HG03064 (cell line): ENCODE measurements around the gene RASGRP3.

Experiments
- ATAC-seq: cut with Tn5 transposase; IDR thresholded peaks from one replicate; pipeline ENCODE4 v1.9.1; 2021; ENCODE audit warnings: low read depth; ENCODE audit not compliant: unreplicated experiment

The RASGRP3 gene

GRCh38 chr2:33491441-33492084 is 15.1 kb downstream of the RASGRP3 start:
- no peak for ATAC-seq

- ATAC-seq = no peak
Observed at GRCh38 chr2:33492399-33493134, 16.1 kb downstream of the RASGRP3 start.

GRCh38 chr2:33494155-33494779 is 17.8 kb downstream of the RASGRP3 start:
- peak; percentile 50 for ATAC-seq

- no peak for ATAC-seq
Observed at GRCh38 chr2:33494877-33495641, 18.6 kb downstream of the RASGRP3 start.

- ATAC-seq = no peak
Observed at GRCh38 chr2:33495683-33496082, 19.2 kb downstream of the RASGRP3 start.

DNA sequence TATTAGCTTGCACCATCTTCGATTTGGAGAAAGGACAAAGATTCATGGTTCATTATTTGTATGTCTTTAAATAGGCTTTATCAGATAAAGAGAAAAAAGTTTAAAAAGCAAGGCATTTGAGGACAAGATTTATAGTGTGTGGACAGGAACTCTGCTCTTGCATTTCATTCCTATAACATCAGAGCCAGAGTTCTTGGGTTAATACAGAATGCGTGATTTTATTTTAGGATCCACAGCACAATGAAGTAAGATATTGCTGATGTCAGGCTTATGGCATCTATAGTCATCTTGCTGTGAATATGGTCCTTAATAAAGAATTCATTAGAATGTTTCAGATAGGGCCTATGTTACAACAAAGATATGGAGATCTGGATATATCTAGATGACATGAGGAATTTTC is 19.7 kb downstream of the RASGRP3 start:
- ATAC-seq = no peak

DNA sequence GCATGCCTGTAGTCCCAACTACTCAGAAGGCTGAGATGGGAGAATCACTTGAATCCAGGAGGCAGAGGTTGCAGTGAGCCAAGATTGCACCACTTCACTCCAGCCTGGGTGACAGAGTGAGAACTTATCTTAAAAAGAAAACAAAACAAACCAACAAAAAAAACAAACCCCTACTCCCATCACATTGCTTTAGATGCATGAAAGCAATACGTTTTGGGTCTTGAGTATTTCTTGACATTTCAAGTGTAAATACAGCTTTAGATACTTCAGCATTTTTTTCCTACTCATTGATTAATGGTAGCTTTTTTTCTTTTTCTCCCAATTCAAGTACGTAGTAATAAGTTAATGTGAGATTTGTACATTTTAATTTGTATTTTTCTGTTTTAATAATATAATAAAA is 20.3 kb downstream of the RASGRP3 start:
- ATAC-seq = no peak

DNA sequence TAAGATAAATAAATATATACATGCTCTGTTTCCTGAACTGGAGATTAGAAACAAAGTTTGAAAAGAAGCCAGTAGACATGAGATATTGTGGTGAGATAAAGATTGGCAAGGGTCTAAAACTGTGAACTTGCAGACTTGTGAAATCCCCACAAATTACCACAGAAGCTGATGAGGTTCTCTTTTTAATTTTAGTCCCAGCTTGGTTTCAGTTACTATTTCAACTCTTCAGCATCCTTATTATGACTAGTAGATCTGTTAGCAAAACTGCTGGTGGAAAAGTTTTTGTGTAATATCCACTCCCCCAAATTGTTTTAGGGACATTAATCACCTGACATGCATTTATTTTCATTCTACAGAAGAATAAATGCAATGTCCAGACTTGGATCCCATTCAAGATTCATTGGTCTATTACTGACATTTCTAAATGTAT is 20.8 kb downstream of the RASGRP3 start:
- ATAC-seq = peak; percentile 34

DNA sequence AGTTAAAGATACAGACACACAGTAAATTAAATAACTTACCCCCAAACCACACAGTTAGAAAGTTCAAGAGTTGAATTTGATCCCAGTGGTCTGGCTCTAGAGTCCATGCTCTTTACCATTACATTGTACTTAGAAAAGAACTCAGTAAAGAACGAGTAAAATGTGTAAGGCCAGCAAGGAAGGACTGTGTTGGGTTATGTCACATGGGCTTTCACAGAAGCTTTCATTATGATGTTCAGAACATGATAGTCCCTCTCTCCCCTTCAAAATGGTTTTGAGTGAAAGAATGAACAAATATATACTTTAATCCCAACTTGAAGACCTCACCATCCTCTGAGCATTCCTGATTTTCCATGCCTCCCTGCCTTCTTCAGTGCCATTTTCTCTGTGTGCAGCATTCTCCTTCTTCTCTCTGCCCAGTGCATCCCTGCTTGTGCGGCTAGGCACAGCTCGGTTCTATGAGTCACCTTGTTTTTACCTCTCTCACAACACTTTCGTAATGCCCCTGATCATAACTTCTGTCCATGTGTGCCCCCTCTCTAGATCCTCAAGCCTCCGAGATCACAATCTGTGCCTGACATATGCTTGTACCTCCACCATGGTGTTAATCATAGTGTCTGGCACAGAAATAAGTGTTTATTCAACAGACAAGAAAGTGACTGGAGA is 22.0 kb downstream of the RASGRP3 start:
- ATAC-seq = peak; percentile 28

- no peak for ATAC-seq
Observed at GRCh38 chr2:33500177-33500576, 23.7 kb downstream of the RASGRP3 start.

- ATAC-seq = no peak
Observed at GRCh38 chr2:33502025-33502424, 25.6 kb downstream of the RASGRP3 start.

GRCh38 chr2:33503002-33503401 is 26.6 kb downstream of the RASGRP3 start:
- ATAC-seq = no peak

DNA sequence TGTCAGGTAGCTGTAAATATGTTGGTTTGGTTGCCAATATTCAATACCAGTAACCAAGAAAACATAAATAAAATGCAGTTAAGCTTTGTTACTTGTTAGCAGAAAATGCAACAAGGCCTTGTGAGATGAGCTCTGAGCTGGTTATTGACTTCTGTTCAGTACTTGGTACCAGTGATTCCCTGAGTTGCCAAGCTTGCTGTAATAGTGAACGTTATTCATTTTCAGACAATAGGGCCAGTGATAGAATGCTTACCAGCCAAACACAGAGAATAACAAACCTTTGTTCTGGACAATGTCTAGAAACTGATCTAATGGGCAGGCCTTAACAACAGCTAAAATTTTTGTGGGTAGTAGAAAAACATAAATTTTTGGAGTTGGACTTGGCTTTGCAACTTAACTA is 29.5 kb downstream of the RASGRP3 start:
- no peak for ATAC-seq

- ATAC-seq = no peak
Observed at GRCh38 chr2:33509908-33510585, 33.6 kb downstream of the RASGRP3 start.

DNA sequence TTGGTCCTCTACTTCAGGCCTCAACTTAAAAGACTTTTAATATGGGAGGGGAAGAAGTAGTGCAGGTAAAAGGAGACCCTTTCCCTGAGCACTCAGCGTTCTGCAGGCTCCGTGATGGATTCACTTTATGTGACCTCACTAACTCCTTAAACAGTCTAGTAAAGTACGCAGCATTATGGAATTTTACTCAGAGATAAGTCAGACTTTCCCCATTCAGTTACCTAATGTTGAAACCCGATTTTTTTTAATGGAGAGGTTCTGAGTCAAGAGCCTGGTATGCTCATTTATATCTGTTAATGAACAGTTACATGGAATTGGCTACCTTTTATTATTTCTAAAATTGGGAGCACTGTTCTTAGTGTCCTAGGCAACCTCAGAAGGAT is 34.1 kb downstream of the RASGRP3 start:
- ATAC-seq = no peak

- no peak for ATAC-seq
Observed at GRCh38 chr2:33511141-33511540, 34.7 kb downstream of the RASGRP3 start.

DNA sequence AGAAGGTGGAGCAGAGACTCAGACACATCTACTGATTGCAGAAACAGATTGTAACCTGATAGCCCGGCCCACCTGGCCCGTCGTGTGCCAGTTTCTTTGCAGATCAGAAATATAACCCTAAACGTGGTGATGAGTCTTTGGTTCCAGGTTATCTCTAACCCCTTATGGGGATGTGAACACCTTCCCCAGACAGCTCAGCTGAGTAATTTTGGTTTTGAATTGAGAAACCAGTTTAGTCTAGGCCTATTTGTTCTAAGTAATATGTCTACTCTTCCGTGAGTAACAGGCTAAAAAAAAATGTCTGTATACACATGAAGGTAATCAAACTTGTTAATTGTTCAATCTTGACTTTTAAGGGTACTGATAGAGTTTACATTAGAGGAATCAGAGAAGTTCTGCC is 35.7 kb downstream of the RASGRP3 start:
- no peak for ATAC-seq

DNA sequence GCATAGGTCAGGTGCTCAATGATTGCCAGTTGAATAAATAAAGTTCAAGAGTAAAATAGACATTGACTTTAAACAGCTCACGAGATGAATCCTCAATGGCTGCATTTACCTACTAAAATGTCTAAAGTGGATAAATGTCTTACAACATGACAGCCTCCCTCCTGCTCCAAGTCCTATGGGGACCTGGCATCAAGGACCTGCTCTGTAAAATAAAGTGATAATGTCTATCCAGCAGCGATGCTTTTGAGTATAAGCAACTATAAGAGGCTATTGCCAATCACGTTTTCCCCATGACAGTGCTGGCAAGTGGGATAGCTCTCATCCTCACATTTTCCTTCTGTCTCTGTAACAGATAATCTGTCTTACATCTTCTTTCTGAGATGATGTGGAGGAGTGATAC is 37.0 kb downstream of the RASGRP3 start:
- ATAC-seq = no peak

- ATAC-seq = no peak
Observed at GRCh38 chr2:33516456-33516995, 40.1 kb downstream of the RASGRP3 start.

- ATAC-seq = no peak
Observed at GRCh38 chr2:33518200-33518599, 41.8 kb downstream of the RASGRP3 start.
